Endothelial cell of umbilical vein (primary cell): ENCODE measurements around the gene STAP1. TPM values are rescaled to one million over a fixed set of nuclear protein-coding genes. Genes with fewer than 3 reads are reported as not detected.

ENCODE experiments used
- BruUV-seq: library from RNA; stranded (reverse); fragments of 400-500 nt; replicated peaks from 2 replicates; lab custom pipeline; 2021; lab: Mats Ljungman, UMichigan
- CTCF ChIA-PET: fragments of 300-600, 350-600 bp; sonication (Branson Sonifier 250); formaldehyde crosslinking; loops from one replicate; lab custom pipeline; 2021; ENCODE audit warnings: antibody characterized with exemption, inconsistent platforms; lab: Charles Lee
- POLR2A ChIA-PET: fragments of 300-600, 350-600 bp; sonication (Branson Sonifier 250); formaldehyde crosslinking; loops from one replicate; lab custom pipeline; 2021; ENCODE audit warnings: antibody characterized with exemption, inconsistent platforms; lab: Charles Lee
- DNase-seq: peaks from one replicate; pipeline ENCODE4 v3.0.0-alpha.2; 2011; ENCODE audit warnings: low read depth, low spot score
- FAIRE-seq: peaks from 2 replicates; lab custom pipeline; 2011; peaks lifted over from hg19 to GRCh38; lab: Jason Lieb, UNC
- H2AFZ ChIP-seq: 2 replicates; pipeline ENCODE4 v1.6.0; 2012; ENCODE audit warnings: low read depth, low read length, control low read depth, inconsistent platforms
- H3K27ac ChIP-seq: 2 replicates; pipeline ENCODE4 v1.5.1; 2011; ENCODE audit warnings: low read depth, mild to moderate bottlenecking, control low read depth, low read length, moderate library complexity; ENCODE audit not compliant: insufficient read depth
- H3K27me3 ChIP-seq, 2 experiments: 2 replicates each; pipeline versions ENCODE4 v1.6.0 to v1.6.1; 2011; ENCODE audit warnings: low read length in 2 of 2, mixed read lengths in 1 of 2; ENCODE audit not compliant: control insufficient read depth in 2 of 2, insufficient read depth in 2 of 2
- H3K36me3 ChIP-seq, 2 experiments: 2 replicates in 1 of 2; 3 replicates in 1 of 2; pipeline ENCODE4 v1.5.1; 2011; ENCODE audit warnings: low read length in 2 of 2, mild to moderate bottlenecking in 1 of 2, moderate library complexity in 1 of 2; ENCODE audit not compliant: control insufficient read depth in 2 of 2, insufficient read depth in 2 of 2; ENCODE audit errors: extremely low read depth in 1 of 2
- H3K4me1 ChIP-seq: 3 replicates; pipeline ENCODE4 v1.5.1; 2011; ENCODE audit warnings: mild to moderate bottlenecking, low read length; ENCODE audit not compliant: control insufficient read depth, insufficient read depth; ENCODE audit errors: extremely low read depth
- H3K4me2 ChIP-seq: 2 replicates; pipeline ENCODE4 v1.6.1; 2011; ENCODE audit warnings: low read length, control low read depth, mixed read lengths; ENCODE audit not compliant: insufficient read depth
- H3K4me3 ChIP-seq, 3 experiments: fragments of 200-600 bp in 1 of 3; sonication (generic), shearing (Covaris generic) in 1 of 3; replicated peaks in 1 of 3; 2 replicates each; pipeline ENCODE4 v1.5.1; 2011 to 2016; ENCODE audit warnings: control low read depth in 3 of 3, low read length in 3 of 3, mild to moderate bottlenecking in 2 of 3, inconsistent platforms in 1 of 3, low read depth in 1 of 3, moderate library complexity in 1 of 3; ENCODE audit not compliant: insufficient read depth in 1 of 3
- H3K79me2 ChIP-seq: 2 replicates; pipeline ENCODE4 v1.6.0; 2012; ENCODE audit warnings: low read length, inconsistent platforms; ENCODE audit not compliant: control insufficient read depth, insufficient read depth
- H3K9ac ChIP-seq: replicated peaks from 2 replicates; pipeline ENCODE3; 2011; ENCODE audit warnings: low read length, control low read depth; ENCODE audit not compliant: insufficient read depth; ENCODE audit errors: extremely low read depth
- H3K9me1 ChIP-seq: replicated peaks from 3 replicates; pipeline ENCODE4 v1.6.0; 2011; ENCODE audit warnings: mild to moderate bottlenecking, low read length; ENCODE audit not compliant: control insufficient read depth, insufficient read depth; ENCODE audit errors: extremely low read depth
- H3K9me3 ChIP-seq: replicated peaks from 2 replicates; pipeline ENCODE4 v1.5.1; 2012; ENCODE audit warnings: low read length, inconsistent platforms; ENCODE audit not compliant: control insufficient read depth, insufficient read depth
- H4K20me1 ChIP-seq: replicated peaks from 2 replicates; pipeline ENCODE3; 2011; ENCODE audit warnings: mild to moderate bottlenecking, low read length; ENCODE audit not compliant: control insufficient read depth, insufficient read depth; ENCODE audit errors: extremely low read depth
- CTCF ChIP-seq, 2 donors: IDR thresholded peaks; 1 replicate in 1 of 2; 2 replicates in 1 of 2; pipeline ENCODE4 v1.5.1; 2011; ENCODE audit warnings: low read length in 2 of 2, mild to moderate bottlenecking in 2 of 2, moderate library complexity in 2 of 2, control low read depth in 1 of 2, inconsistent platforms in 1 of 2, low read depth in 1 of 2; ENCODE audit not compliant: insufficient read depth in 1 of 2; ENCODE audit errors: extremely low read depth in 1 of 2
- EZH2 ChIP-seq: IDR thresholded peaks from 2 replicates; pipeline ENCODE4 v1.6.1; 2012; ENCODE audit warnings: borderline replicate concordance, low read depth, mild to moderate bottlenecking, moderate library complexity, low read length, inconsistent platforms; ENCODE audit not compliant: severe bottlenecking
- FOS ChIP-seq: IDR thresholded peaks from 2 replicates; pipeline ENCODE4 v1.6.1; 2011; ENCODE audit warnings: mild to moderate bottlenecking, low read length, moderate library complexity, borderline replicate concordance; ENCODE audit not compliant: insufficient read depth
- GATA2 ChIP-seq: IDR thresholded peaks from 2 replicates; pipeline ENCODE4 v1.7.0; 2011; ENCODE audit warnings: low read depth, mild to moderate bottlenecking, moderate library complexity, mixed read lengths, low read length; ENCODE audit not compliant: insufficient read length, insufficient read depth
- JUN ChIP-seq: IDR thresholded peaks from 2 replicates; pipeline ENCODE4 v1.6.1; 2011; ENCODE audit warnings: borderline replicate concordance, low read depth; ENCODE audit not compliant: insufficient read length, insufficient read depth
- MAX ChIP-seq: IDR thresholded peaks from 2 replicates; pipeline ENCODE4 v1.6.1; 2011; ENCODE audit not compliant: insufficient read depth, insufficient read length
- MYC ChIP-seq: IDR thresholded peaks from one replicate; pipeline ENCODE4 v1.6.1; 2011; ENCODE audit warnings: mild to moderate bottlenecking, low read depth, low read length
- POLR2A ChIP-seq: IDR thresholded peaks from 2 replicates; pipeline ENCODE4 v1.6.1; 2012; ENCODE audit warnings: low read depth, mild to moderate bottlenecking, control low read depth, low read length
- POLR2AphosphoS5 ChIP-seq: IDR thresholded peaks from 2 replicates; pipeline ENCODE4 v1.6.1; 2012; ENCODE audit warnings: low read depth, mild to moderate bottlenecking, control low read depth, low read length, moderate library complexity; ENCODE audit not compliant: insufficient read depth
- dilution Hi-C: fragments of 300-500 bp; cut with MboI; formaldehyde crosslinking; loops from one replicate; pipeline ENCODE4 v1.15.0; 2019; ENCODE audit warnings: low sequenced_read_pairs; ENCODE audit not compliant: extremely low pct_ligation_motif_present
- intact Hi-C: fragments of 100-400 bp; cut with micrococcal nuclease; formaldehyde crosslinking; loops from one replicate; pipeline ENCODE4 v1.10.0; 2022
- polyA plus RNA-seq, 4 experiments: library from polyadenylated mRNA; depleted of rRNA in 3 of 4; stranded (reverse) in 3 of 4; unstranded in 1 of 4; fragments of >200 nt; gene quantifications; 2 replicates each; pipeline versions ENCODE4 v1.2.1 to v1.2.3, GENCODE V29; 2011 to 2012; ENCODE audit warnings: missing spikeins in 1 of 4
- small RNA-seq: library from RNA; depleted of rRNA; stranded (forward); fragments of <200 nt; gene quantifications from one replicate; pipeline ENCODE3, GENCODE V24; 2012; ENCODE audit warnings: low replicate concordance, low read depth; ENCODE audit not compliant: insufficient read depth, insufficient read length
- total RNA-seq: library from RNA; stranded (reverse); gene quantifications from 2 replicates; pipeline ENCODE4 v1.2.3, GENCODE V29; 2021

STAP1 gene
- total and polyA plus RNA-seq, 2 donors (not counting 3 experiments of a cell fraction or from before 2014, with no cell fraction given), result not detected

GRCh38 chr4:67651536-67651935, 93.0 kb downstream of the STAP1 start:
- POLR2A ChIA-PET, result interaction anchor here (0.6 kb wide), 1 partner anchor 19 kb away, joined by 3 read pairs; no protein-coding TSS in a partner anchor
- intact Hi-C loops, result no loop called here
- Histone ChIP-seq H3K36me3 (no peaks in the 10 kb centered on the region), H3K9me3 (no peaks in the 10 kb centered on the region), H3K27ac (peak overlapping the region; percentile 18), H3K4me1 (peaks cover 10% of the 10 kb centered on the region), H3K27me3 (no peaks in the 10 kb centered on the region), H3K9me1 (no peaks in the 10 kb centered on the region), H4K20me1 (no peaks in the 10 kb centered on the region), H2AFZ (no peak overlapping the region), H3K4me3 (no peak overlapping the region), H3K4me2 (peak overlapping the region; percentile 31), H3K79me2 (no peaks in the 10 kb centered on the region), H3K9ac (peak overlapping the region; percentile 37)
- CTCF ChIA-PET, result interaction anchor here (1.1 to 1.7 kb wide), 4 partner anchors 19 to 127 kb away, joined by 3 to 5 read pairs (median 4); no protein-coding TSS in a partner anchor
- no TSS peak for BruUV-seq
- DNase-seq (peak; percentile 86), FAIRE-seq (peak; percentile 48)
- TF ChIP-seq CTCF (IDR thresholded peaks at IDR 0.05; ENCODE audit: extremely low read depth in 1 of 2, insufficient read depth in 1 of 2, low read depth in 1 of 2, low read length in 2 of 2) (no peak), GATA2 (no peak), POLR2A (no peak), EZH2 (no peak), MAX (no peak), FOS (no peak), POLR2AphosphoS5 (no peak), JUN (no peak), MYC (no peak)
- dilution Hi-C loops, result no loop called here

Small RNAs within 50 kb of the gene (small RNA-seq; reads per million reads assigned to genes)
- not detected for gene AC096720.1

Other genes with a start within 250 kb of the STAP1 start
- 24.5 and 26.4 TPM in 2 replicates for gene CENPC, start 13.2 kb upstream of the STAP1 start, total RNA-seq
- 2.3 and 3.6 TPM in 2 replicates for gene CENPC, start 13.2 kb upstream of the STAP1 start, polyA plus RNA-seq
- 96.4 and 97.4 TPM in 2 replicates for gene UBA6, start 142.4 kb downstream of the STAP1 start, total RNA-seq
- gene UBA6, start 142.4 kb downstream of the STAP1 start, polyA plus RNA-seq, result 20.8 and 30.9 TPM in 2 replicates
- not detected in 2 replicates for gene GNRHR, start 195.7 kb downstream of the STAP1 start, total RNA-seq
- gene GNRHR, start 195.7 kb downstream of the STAP1 start, polyA plus RNA-seq, result not detected in 2 replicates